HCT116 (cell line): Measurements from ENCODE around the gene ZDHHC14. TPM values are rescaled to one million over a fixed set of nuclear protein-coding genes. Genes with fewer than 3 reads are reported as not detected.

Source experiments
- ATAC-seq: fragments of 200-7000 bp; cut with Tn5 transposase; 2 replicates; pipeline ENCODE4 v1.9.1; 2020; ENCODE audit warnings: mild to moderate bottlenecking, moderate library complexity
- BruUV-seq: library from RNA; stranded (reverse); fragments of 400-500 nt; replicated peaks from 2 replicates; lab custom pipeline; 2021; lab: Mats Ljungman, UMichigan
- CTCF ChIA-PET: fragments of 300-600 bp; sonication (Branson Sonifier 250); formaldehyde crosslinking; loops from one replicate; lab custom pipeline; 2021; ENCODE audit warnings: antibody characterized with exemption; lab: Charles Lee
- POLR2A ChIA-PET: fragments of 300-600, 350-600 bp; sonication (Branson Sonifier 250); formaldehyde crosslinking; loops from one replicate; lab custom pipeline; 2021; ENCODE audit warnings: antibody characterized with exemption; lab: Charles Lee
- RAD21 ChIA-PET, 2 experiments: fragments of 300-600 bp; sonication (Branson Sonifier 250); formaldehyde crosslinking; loops; one replicate each; lab custom pipeline; 2023; ENCODE audit warnings: low total read pairs in 2 of 2; ENCODE audit not compliant: uncharacterized antibody in 2 of 2, unreplicated experiment in 2 of 2, low non-redundant PET in 1 of 2; lab: Charles Lee
- DNase-seq: peaks from one replicate; pipeline ENCODE4 v3.0.0-alpha.2; 2010; ENCODE audit warnings: low read depth, low spot score
- H2AFZ ChIP-seq: fragments of 200-600 bp; shearing (Covaris generic), sonication (generic); 2 replicates; pipeline ENCODE4 v1.6.1; 2017; ENCODE audit warnings: low read depth, mixed run types, mixed read lengths, antibody characterized with exemption, low read length; ENCODE audit not compliant: poor library complexity, severe bottlenecking
- H3K27ac ChIP-seq: 2 replicates; pipeline ENCODE4 v1.5.1; 2012; ENCODE audit warnings: low read depth, low read length
- H3K27me3 ChIP-seq: fragments of 200-600 bp; sonication (generic); 2 replicates; pipeline ENCODE4 v1.6.1; 2016; ENCODE audit warnings: mixed run types, low read length, mixed read lengths; ENCODE audit not compliant: insufficient read depth
- H3K36me3 ChIP-seq, 2 experiments: fragments of 200-500 bp in 1 of 2; fragments of 200-600 bp in 1 of 2; sonication (Bioruptor generic) in 1 of 2; sonication (generic) in 1 of 2; 2 replicates each; pipeline versions ENCODE4 v1.5.1 to v1.6.1; 2014 to 2016; ENCODE audit warnings: low read length in 2 of 2, inconsistent platforms in 1 of 2, mixed read lengths in 1 of 2, mixed run types in 1 of 2; ENCODE audit not compliant: insufficient read depth in 2 of 2, control insufficient read depth in 1 of 2
- H3K4me1 ChIP-seq, 2 experiments: fragments of 200-600 bp in 1 of 2; sonication (generic) in 1 of 2; 2 replicates each; pipeline versions ENCODE4 v1.5.1 to v1.6.1; 2012 to 2017; ENCODE audit warnings: low read length in 2 of 2, inconsistent platforms in 1 of 2, mild to moderate bottlenecking in 1 of 2, mixed read lengths in 1 of 2, mixed run types in 1 of 2, moderate library complexity in 1 of 2; ENCODE audit not compliant: insufficient read depth in 2 of 2, control insufficient read depth in 1 of 2
- H3K4me2 ChIP-seq: fragments of 200-600 bp; sonication (generic); 2 replicates; pipeline ENCODE4 v1.6.1; 2017; ENCODE audit warnings: mixed run types, low read length, mixed read lengths
- H3K4me3 ChIP-seq, 2 experiments: fragments of 200-600 bp in 1 of 2; sonication (generic) in 1 of 2; replicated peaks in 1 of 2; 2 replicates each; pipeline ENCODE4 v1.5.1; 2011 to 2016; ENCODE audit warnings: low read length in 2 of 2, control low read depth in 1 of 2, low read depth in 1 of 2, mild to moderate bottlenecking in 1 of 2, mixed read lengths in 1 of 2, mixed run types in 1 of 2
- H3K79me2 ChIP-seq: fragments of 200-600 bp; sonication (generic); 2 replicates; pipeline ENCODE4 v1.6.1; 2017; ENCODE audit warnings: mild to moderate bottlenecking, mixed run types, low read length, moderate library complexity, mixed read lengths; ENCODE audit not compliant: insufficient read depth
- H3K9ac ChIP-seq: fragments of 200-600 bp; sonication (generic); 2 replicates; pipeline ENCODE4 v1.6.1; 2016; ENCODE audit warnings: low read length, mixed read lengths
- H3K9me2 ChIP-seq: fragments of 200-600 bp; sonication (generic), shearing (Covaris generic); 2 replicates; pipeline ENCODE4 v1.6.1; 2017; ENCODE audit warnings: mixed run types, mild to moderate bottlenecking, moderate library complexity; ENCODE audit not compliant: insufficient read depth
- H3K9me3 ChIP-seq, 2 experiments: fragments of 200-500 bp in 1 of 2; fragments of 200-600 bp in 1 of 2; sonication (Bioruptor generic) in 1 of 2; sonication (generic) in 1 of 2; 2 replicates each; pipeline ENCODE4 v1.6.1; 2014 to 2017; ENCODE audit warnings: low read length in 2 of 2, mixed read lengths in 2 of 2, inconsistent platforms in 1 of 2, low read depth in 1 of 2, mild to moderate bottlenecking in 1 of 2, mixed run types in 1 of 2, moderate library complexity in 1 of 2; ENCODE audit not compliant: control insufficient read depth in 1 of 2, insufficient read depth in 1 of 2
- H4K20me1 ChIP-seq: fragments of 200-600 bp; sonication (generic), shearing (Covaris generic); 2 replicates; pipeline ENCODE4 v1.6.1; 2017; ENCODE audit warnings: mixed run types, mild to moderate bottlenecking, moderate library complexity; ENCODE audit not compliant: insufficient read depth
- CBX3 ChIP-seq: IDR thresholded peaks from 2 replicates; pipeline ENCODE4 v1.6.1; 2012; ENCODE audit warnings: low read depth
- CTCF ChIP-seq, 3 experiments: fragments of 200-600 bp in 1 of 3; sonication (generic) in 1 of 3; IDR thresholded peaks in 2 of 3; conservative IDR thresholded peaks in 1 of 3; 2 replicates each; pipeline ENCODE4 v1.5.1; 2012 to 2017; ENCODE audit warnings: low read depth in 2 of 3, low read length in 2 of 3, antibody characterized with exemption in 1 of 3, borderline replicate concordance in 1 of 3, control low read depth in 1 of 3, mild to moderate bottlenecking in 1 of 3, mixed read lengths in 1 of 3, mixed run types in 1 of 3, moderate library complexity in 1 of 3; ENCODE audit not compliant: insufficient read depth in 1 of 3
- POLR2AphosphoS5 ChIP-seq: IDR thresholded peaks from 2 replicates; pipeline ENCODE4 v1.6.1; 2011; ENCODE audit warnings: mild to moderate bottlenecking, low read depth, low read length, moderate library complexity
- REST ChIP-seq: IDR thresholded peaks from 2 replicates; pipeline ENCODE4 v1.6.1; 2012; ENCODE audit warnings: low read depth
- ZBTB33 ChIP-seq: IDR thresholded peaks from 2 replicates; pipeline ENCODE4 v1.6.1; 2011; ENCODE audit warnings: mild to moderate bottlenecking, low read length, moderate library complexity; ENCODE audit not compliant: insufficient replicate concordance; ENCODE audit errors: extremely low read depth
- ZFX ChIP-seq: fragments of 450-650 bp; IDR thresholded peaks from 2 replicates; pipeline ENCODE4 v1.6.1; 2017
- intact Hi-C: fragments of 100-400 bp; cut with micrococcal nuclease; formaldehyde crosslinking; loops from 2 replicates; pipeline ENCODE4 v1.10.0; 2022
- total RNA-seq: library from RNA; stranded (reverse); gene quantifications from one replicate; pipeline ENCODE4 v1.2.1, GENCODE V29; 2021; ENCODE audit not compliant: unreplicated experiment

ZDHHC14 gene
- total RNA-seq, 1 experiment from 2014 or later: 5.3 TPM

GRCh38 chr6:157684620-157685299 is 303.8 kb downstream of the ZDHHC14 start (continued):
- TF ChIP-seq ZBTB33 (no peak), POLR2AphosphoS5 (no peak), REST (no peak)

- ChIA-PET CTCF (no interaction called here), RAD21 (no interaction called here), POLR2A (no interaction called here)
- H3K9ac ChIP-seq: no peak overlapping the region
- intact Hi-C loops: no loop called here
- H3K27ac ChIP-seq: no peak overlapping the region
- H3K9me3 ChIP-seq: no peaks in the 10 kb centered on the region
- H2AFZ ChIP-seq: no peak overlapping the region
- no peak overlapping the region for H3K4me2 ChIP-seq
- H3K79me2 ChIP-seq: no peaks in the 10 kb centered on the region
- peaks cover 0 to 16% of the 10 kb centered on the region in 2 experiments; a peak in 1 of 4 replicates for H3K4me1 ChIP-seq
- no peaks in the 10 kb centered on the region for H3K9me2 ChIP-seq
- DNase-seq: no peak
- H3K36me3 ChIP-seq: no peaks in the 10 kb centered on the region
- no peak overlapping the region for H3K4me3 ChIP-seq
- no peaks in the 10 kb centered on the region for H3K27me3 ChIP-seq
- H4K20me1 ChIP-seq: no peaks in the 10 kb centered on the region
- no peak for ATAC-seq
- no peak for TF ChIP-seq ZFX
- TF ChIP-seq CTCF (IDR thresholded peaks at IDR 0.05 in 2 of 3, conservative IDR thresholded peaks at IDR 0.05 in 1 of 3; ENCODE audit: borderline replicate concordance in 1 of 3, insufficient read depth in 1 of 3, low read depth in 2 of 3, low read length in 2 of 3): no peak
- no peak for TF ChIP-seq POLR2AphosphoS5
- no peak for TF ChIP-seq CBX3
- BruUV-seq: no TSS peak
These were observed 304.7 kb downstream of the ZDHHC14 start for GRCh38 chr6:157685596-157686280.
